BLaER1 treated with 17β-estradiol and CSF1 and Interleukin-3, amounts not matched to agents 10 nM and 100 nM (cell line): ENCODE measurements around the gene SCUBE3.

Experiments
- H3K27ac ChIP-seq, 11 experiments: shearing (Covaris generic); formaldehyde crosslinking; 2 replicates each; pipeline ENCODE4 v1.8.1; 2022
- H3K27me3 ChIP-seq, 11 experiments: shearing (Covaris generic); formaldehyde crosslinking; 2 replicates each; pipeline ENCODE4 v1.8.1; 2022
- H3K36me3 ChIP-seq, 11 experiments: shearing (Covaris generic); formaldehyde crosslinking; 2 replicates each; pipeline ENCODE4 v1.8.1; 2022
- H3K4me1 ChIP-seq, 10 experiments: shearing (Covaris generic); formaldehyde crosslinking; 2 replicates each; pipeline ENCODE4 v1.8.1; 2022
- H3K4me2 ChIP-seq, 11 experiments: shearing (Covaris generic); formaldehyde crosslinking; 2 replicates each; pipeline ENCODE4 v1.8.1; 2022
- H3K4me3 ChIP-seq, 10 experiments: shearing (Covaris generic); formaldehyde crosslinking; 2 replicates each; pipeline ENCODE4 v1.8.1; 2022
- H3K9ac ChIP-seq, 11 experiments: shearing (Covaris generic); formaldehyde crosslinking; 2 replicates each; pipeline ENCODE4 v1.8.1; 2022
- H3K9me3 ChIP-seq, 11 experiments: shearing (Covaris generic); formaldehyde crosslinking; replicated peaks in 1 of 11; 2 replicates each; pipeline ENCODE4 v1.8.1; 2022
- H4K20me1 ChIP-seq, 11 experiments: shearing (Covaris generic); formaldehyde crosslinking; 2 replicates each; pipeline ENCODE4 v1.8.1; 2022
- Cebpa-rat ChIP-seq, 11 experiments: shearing (Covaris generic); IDR thresholded peaks; 2 replicates each; pipeline ENCODE4 v1.8.1; 2022

Gene SCUBE3

DNA sequence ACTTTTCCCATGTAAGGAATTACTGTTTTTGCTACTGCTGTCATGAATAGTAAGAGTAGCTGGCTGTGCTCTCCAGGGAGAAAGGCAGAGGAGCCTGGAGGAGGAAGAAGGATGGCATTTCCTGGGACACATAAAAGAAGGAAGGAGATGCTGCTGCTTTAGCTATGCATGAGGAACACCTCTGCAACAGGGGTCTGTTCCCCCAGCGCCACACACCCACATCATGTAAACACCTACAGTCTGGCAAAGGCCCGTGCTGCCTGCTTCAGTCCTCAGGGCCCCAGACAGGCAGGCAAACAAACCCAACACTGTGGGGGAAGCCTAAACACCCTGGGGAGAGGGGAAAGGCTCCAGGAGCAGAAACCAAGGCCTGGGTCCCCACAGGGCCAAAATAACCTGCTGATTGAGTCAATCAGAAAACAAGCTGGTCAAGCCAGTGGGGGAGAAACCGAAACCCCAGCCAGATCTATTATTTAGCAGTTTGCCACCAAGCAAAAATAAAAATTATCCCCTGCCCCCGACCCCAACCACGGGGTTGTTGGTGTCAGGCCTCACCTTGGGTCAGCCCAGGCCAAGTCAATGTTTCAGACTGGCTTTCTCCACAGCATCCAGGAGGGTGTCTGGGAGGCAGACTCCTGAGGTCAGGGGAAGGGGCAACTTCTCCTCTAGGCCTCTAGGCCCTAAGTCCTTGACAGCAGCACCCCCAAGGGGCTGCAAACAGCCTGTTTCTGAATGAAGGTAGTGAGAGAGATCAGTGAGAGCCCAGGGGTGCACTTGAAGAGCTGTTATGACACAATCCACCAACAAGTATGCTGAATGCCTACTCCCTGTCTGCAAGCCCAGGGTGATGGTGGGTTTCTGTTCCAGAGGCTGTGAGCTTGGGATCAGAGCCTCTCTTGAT is 34.6 kb upstream of the SCUBE3 start:
- Histone ChIP-seq H4K20me1 (no peaks in the 10 kb centered on the region), H3K4me2 (peak overlapping the region in 2 of 11 experiments; percentile 3 to 6; a peak in 2 of 22 replicates), H3K27ac (no peak overlapping the region), H3K27me3 (no peaks in the 10 kb centered on the region), H3K36me3 (no peaks in the 10 kb centered on the region), H3K9me3 (no peaks in the 10 kb centered on the region), H3K9ac (no peak overlapping the region), H3K4me3 (no peak overlapping the region), H3K4me1 (peaks cover 0 to 11% (median 7%) of the 10 kb centered on the region in 10 experiments; a peak in 12 of 20 replicates)
- no peak for TF ChIP-seq Cebpa-rat (IDR thresholded peaks at IDR 0.05)

DNA sequence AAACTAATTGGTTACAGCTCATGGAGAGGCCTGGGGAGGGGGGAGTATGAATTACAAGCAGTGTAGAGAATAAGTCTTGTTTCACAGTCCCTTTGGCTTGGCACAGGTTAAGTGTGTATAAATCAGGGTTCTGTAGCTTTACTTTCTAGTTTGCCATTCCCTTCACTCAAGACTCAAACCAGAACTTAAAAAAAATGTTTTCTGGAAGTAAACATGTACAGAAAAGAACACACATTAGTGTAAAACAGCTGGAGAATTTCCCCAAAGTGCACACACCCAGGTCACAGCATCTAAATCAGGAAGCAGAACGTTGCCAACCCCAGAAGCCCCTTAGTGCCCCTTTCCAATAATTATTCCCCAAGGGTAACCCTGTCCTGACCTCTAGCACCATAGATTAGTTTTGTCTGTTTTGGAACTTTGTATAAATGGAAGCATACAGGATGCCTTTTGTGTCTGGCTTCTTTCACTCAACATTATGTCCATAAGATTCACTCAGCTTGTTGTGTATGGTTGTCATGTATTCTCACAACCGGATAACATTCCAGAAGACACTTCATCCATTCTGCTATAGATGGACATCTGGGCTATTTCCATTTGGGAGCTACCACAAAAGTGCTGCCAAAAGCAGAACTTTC is 33.7 kb upstream of the SCUBE3 start:
- H3K36me3 ChIP-seq = no peaks in the 10 kb centered on the region
- H3K27me3 ChIP-seq = no peaks in the 10 kb centered on the region
- H3K4me3 ChIP-seq = no peak overlapping the region
- H3K27ac ChIP-seq = no peak overlapping the region
- no peak for TF ChIP-seq Cebpa-rat (IDR thresholded peaks at IDR 0.05)
- no peaks in the 10 kb centered on the region for H4K20me1 ChIP-seq
- H3K9ac ChIP-seq = no peak overlapping the region
- H3K4me1 ChIP-seq = peaks cover 0 to 11% (median 6%) of the 10 kb centered on the region in 10 experiments; a peak in 3 of 20 replicates
- no peaks in the 10 kb centered on the region for H3K9me3 ChIP-seq
- no peak overlapping the region for H3K4me2 ChIP-seq

DNA sequence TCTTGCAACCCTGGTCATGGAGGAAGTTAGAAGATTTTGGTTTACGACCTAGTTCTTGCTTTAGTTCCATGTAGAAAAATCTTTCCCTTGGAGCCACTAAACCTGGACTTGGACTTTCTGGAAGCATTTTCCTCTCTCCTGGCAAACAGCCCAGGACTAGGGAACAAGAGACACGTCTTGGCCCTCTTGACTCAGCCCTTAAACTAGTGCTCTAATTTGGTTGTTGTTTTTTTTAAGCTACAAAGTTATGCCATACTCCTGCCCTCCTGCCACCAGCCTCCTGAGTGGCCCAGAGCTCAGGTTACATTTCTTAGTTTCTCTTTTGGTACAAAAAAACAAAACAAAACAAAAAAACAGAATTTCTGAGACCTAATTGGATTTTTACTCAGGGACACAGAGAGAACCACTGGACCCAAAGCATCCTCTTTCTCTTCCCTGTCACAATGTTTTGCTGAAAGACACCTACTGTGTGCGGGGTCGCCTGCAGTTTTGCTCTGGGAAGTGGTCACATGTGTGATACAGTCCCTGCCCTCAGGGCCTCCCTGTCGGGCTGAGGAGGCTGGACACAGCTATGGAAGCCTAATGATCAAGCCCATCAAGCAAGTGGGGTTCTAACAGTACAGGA is 32.3 kb upstream of the SCUBE3 start:
- Histone ChIP-seq H3K4me1 (peaks cover 0 to 11% (median 6%) of the 10 kb centered on the region in 10 experiments; a peak in 3 of 20 replicates), H3K36me3 (no peaks in the 10 kb centered on the region), H3K4me2 (no peak overlapping the region; a peak in 1 of 22 replicates), H3K27me3 (no peaks in the 10 kb centered on the region), H4K20me1 (no peaks in the 10 kb centered on the region), H3K9me3 (no peaks in the 10 kb centered on the region), H3K9ac (no peak overlapping the region), H3K4me3 (no peak overlapping the region), H3K27ac (no peak overlapping the region)
- no peak for TF ChIP-seq Cebpa-rat (IDR thresholded peaks at IDR 0.05)

DNA sequence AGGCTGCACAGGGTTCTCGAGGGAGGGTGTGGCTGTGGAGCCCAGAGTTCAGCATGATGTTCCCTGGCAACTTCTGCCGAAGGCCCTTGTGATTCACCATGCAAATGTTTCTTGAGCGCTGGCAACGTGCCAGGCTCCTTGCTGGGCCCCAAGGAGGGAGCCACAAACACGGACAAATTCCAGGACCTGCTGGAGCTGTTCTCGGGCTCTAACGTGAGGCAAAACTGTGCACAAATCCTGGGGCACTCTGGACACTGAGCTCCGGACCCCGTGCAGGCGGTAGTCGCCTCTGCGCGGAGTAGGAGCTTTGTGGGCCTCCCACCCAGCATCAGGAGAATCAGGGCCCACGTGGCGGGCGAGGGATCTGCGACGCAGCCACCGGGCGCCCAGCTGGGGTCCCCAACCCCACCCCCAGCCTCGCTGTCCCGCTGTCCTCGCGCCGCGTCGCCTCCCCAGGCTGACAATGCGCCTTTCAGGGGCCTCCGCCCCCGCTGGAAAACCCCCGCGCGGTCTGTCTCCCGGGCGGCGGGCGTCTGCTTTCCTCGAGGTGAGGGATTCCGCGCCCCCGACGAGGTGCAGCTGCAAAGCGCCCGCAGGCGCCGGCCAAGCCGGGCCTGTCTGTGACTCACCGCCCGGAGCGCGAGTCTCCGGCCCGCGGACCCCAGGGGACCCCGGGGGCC is 31.7 kb upstream of the SCUBE3 start:
- H3K9ac ChIP-seq = no peak overlapping the region
- no peak overlapping the region for H3K4me3 ChIP-seq
- no peak overlapping the region for H3K27ac ChIP-seq
- H3K27me3 ChIP-seq = no peaks in the 10 kb centered on the region
- no peak for TF ChIP-seq Cebpa-rat (IDR thresholded peaks at IDR 0.05)
- H3K36me3 ChIP-seq = no peaks in the 10 kb centered on the region
- H3K9me3 ChIP-seq = no peaks in the 10 kb centered on the region
- H3K4me2 ChIP-seq = no peak overlapping the region; a peak in 1 of 22 replicates
- no peaks in the 10 kb centered on the region for H4K20me1 ChIP-seq
- peaks cover 0 to 11% (median 6%) of the 10 kb centered on the region in 10 experiments; a peak in 3 of 20 replicates for H3K4me1 ChIP-seq

DNA sequence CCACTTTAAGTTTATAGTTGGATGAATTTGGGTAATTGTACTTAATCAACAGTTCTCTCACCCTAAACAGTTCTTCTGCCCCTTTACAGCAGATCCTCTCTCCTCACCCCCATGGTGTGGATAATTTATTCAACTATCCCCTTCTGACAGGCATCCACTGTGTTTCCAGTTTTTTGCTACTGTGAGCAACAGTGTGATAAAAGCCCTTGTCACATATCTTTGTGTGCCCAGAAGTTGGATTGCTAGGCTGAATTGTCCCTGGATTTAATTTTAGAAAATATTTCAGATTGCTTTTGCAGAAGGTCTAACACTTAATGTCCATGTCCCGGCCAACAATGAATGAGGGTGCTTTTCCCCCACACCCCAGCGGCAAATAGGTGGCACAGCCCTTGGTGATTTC is 30.5 kb upstream of the SCUBE3 start:
- Histone ChIP-seq H3K9me3 (no peaks in the 10 kb centered on the region), H3K27ac (no peak overlapping the region), H3K9ac (no peak overlapping the region), H3K27me3 (no peaks in the 10 kb centered on the region), H3K4me3 (no peak overlapping the region), H3K4me1 (peaks cover 0 to 11% (median 6%) of the 10 kb centered on the region in 10 experiments; a peak in 3 of 20 replicates), H4K20me1 (no peaks in the 10 kb centered on the region), H3K36me3 (no peaks in the 10 kb centered on the region), H3K4me2 (no peak overlapping the region)
- TF ChIP-seq Cebpa-rat (IDR thresholded peaks at IDR 0.05) = no peak

DNA sequence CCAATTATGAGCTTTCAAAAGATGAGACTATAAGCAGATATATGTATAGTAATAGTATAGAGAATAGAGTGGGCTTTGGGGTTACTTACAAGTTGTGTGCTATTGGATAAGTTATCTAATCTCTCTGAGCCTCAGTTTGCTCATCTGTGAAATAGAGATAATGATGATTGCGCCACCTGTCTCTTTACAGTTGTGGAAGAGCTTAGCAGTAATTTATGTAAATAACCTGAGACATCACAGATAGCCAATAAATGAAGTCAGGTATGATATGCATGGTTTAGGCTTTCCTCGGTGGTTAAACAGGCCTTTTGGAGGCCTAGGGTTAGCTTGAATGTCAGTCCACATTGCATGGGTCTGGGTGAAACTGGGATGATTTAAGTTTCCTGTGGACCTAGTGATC is 29.8 kb upstream of the SCUBE3 start:
- Histone ChIP-seq H4K20me1 (no peaks in the 10 kb centered on the region), H3K4me3 (no peak overlapping the region), H3K9me3 (no peaks in the 10 kb centered on the region), H3K9ac (no peak overlapping the region), H3K4me1 (peaks cover 0 to 8% (median 4%) of the 10 kb centered on the region in 10 experiments; a peak in 3 of 20 replicates), H3K4me2 (no peak overlapping the region), H3K27ac (no peak overlapping the region), H3K36me3 (no peaks in the 10 kb centered on the region), H3K27me3 (no peaks in the 10 kb centered on the region)
- TF ChIP-seq Cebpa-rat (IDR thresholded peaks at IDR 0.05) = no peak

DNA sequence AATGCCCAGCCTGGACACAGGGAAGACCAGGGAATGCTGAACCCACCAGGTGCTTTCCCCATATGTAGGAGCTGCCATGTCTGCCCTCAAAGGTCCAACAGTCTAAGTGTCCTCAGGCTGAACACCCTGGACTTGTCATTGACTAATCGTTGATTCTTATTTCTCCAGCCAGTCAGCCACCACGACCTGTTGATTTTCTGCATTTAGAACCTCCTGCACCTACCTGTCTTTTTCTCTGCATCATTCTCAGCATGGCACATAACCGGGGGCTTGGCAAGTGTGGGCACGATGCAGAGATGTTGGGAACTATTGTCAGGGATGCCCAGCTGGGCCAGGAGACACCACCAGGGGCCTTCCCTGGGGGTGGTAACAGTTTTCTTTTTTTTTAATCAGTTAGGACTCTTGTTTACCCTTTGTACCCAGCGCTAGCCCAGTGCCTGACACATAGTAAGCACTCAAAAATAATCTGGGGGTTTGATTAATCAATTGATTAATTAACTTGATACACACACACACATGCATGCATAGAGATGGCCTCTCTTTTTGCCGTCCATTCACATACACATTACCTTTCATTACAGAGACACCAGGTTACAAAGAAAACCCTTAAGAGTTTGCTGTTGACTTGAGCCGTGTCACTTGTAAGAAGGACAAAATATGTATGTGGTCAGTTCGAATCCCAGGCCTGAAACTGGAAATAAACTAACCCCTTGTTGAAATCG is 29.0 kb upstream of the SCUBE3 start:
- H3K4me3 ChIP-seq = no peak overlapping the region
- no peaks in the 10 kb centered on the region for H3K36me3 ChIP-seq
- H3K4me2 ChIP-seq = no peak overlapping the region
- no peak overlapping the region for H3K27ac ChIP-seq
- H3K9ac ChIP-seq = no peak overlapping the region; a peak in 1 of 22 replicates
- H3K4me1 ChIP-seq = 0 out of 20 replicates have a peak, but pooled peaks cover 0 to under 1% (median 0%) of the 10 kb centered on the region in 10 experiments
- TF ChIP-seq Cebpa-rat (IDR thresholded peaks at IDR 0.05) = no peak
- no peaks in the 10 kb centered on the region for H3K9me3 ChIP-seq
- H4K20me1 ChIP-seq = no peaks in the 10 kb centered on the region
- no peaks in the 10 kb centered on the region for H3K27me3 ChIP-seq

DNA sequence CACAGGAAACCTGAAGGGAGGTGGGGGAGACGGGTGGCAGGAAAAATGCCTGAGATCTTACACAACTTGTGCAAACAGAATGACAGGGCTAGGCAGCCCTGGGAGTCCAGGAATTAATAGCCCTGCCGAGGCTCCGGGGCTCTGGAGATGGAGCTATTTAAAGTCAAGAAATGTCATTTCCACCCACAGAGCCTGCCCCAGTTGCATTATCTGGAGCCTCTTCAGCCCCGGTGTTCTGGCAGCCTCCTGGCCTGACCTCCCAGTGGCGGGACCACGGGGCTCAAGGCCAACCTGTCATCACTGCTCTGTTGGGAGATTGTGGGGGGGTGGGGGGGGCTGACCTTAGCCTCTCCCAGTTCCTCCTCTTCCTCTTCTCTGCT is 28.5 kb upstream of the SCUBE3 start:
- Histone ChIP-seq H3K4me1 (no peaks in the 10 kb centered on the region), H3K4me3 (no peak overlapping the region), H3K27me3 (no peaks in the 10 kb centered on the region), H3K36me3 (no peaks in the 10 kb centered on the region), H3K9ac (no peak overlapping the region; a peak in 1 of 22 replicates), H3K9me3 (no peaks in the 10 kb centered on the region), H3K4me2 (no peak overlapping the region), H4K20me1 (no peaks in the 10 kb centered on the region), H3K27ac (no peak overlapping the region)
- no peak for TF ChIP-seq Cebpa-rat (IDR thresholded peaks at IDR 0.05)
